H1 (cell line): ENCODE results near the gene SOBP. TPM values are rescaled to one million over a fixed set of nuclear protein-coding genes. Genes with fewer than 3 reads are reported as not detected.

ENCODE experiments used
- CTCF ChIA-PET: fragments of 300-600 bp; sonication (Branson Sonifier 250); formaldehyde crosslinking; loops from one replicate; lab custom pipeline; 2021; ENCODE audit not compliant: partially characterized antibody; lab: Charles Lee
- POLR2A ChIA-PET: fragments of 300-600 bp; sonication (Branson Sonifier 250); formaldehyde crosslinking; loops from one replicate; lab custom pipeline; 2021; ENCODE audit warnings: inconsistent platforms; ENCODE audit not compliant: partially characterized antibody; lab: Charles Lee
- DNase-seq, 2 experiments: peaks; one replicate each; pipeline versions ENCODE4 v3.0.0 to v3.0.0-alpha.2; 2010 to 2022; ENCODE audit warnings: low spot score in 2 of 2, low read depth in 1 of 2, mixed read lengths in 1 of 2
- FAIRE-seq: peaks from 2 replicates; lab custom pipeline; 2011; peaks lifted over from hg19 to GRCh38; lab: Jason Lieb, UNC
- H2AFZ ChIP-seq: 2 replicates; pipeline ENCODE4 v1.8.1; 2012; ENCODE audit warnings: low read length, inconsistent platforms
- H2AK5ac ChIP-seq: 2 replicates; pipeline ENCODE4 v1.6.1; 2013; ENCODE audit warnings: low read depth, low read length
- H2BK120ac ChIP-seq: replicated peaks from 2 replicates; pipeline ENCODE3; 2013; ENCODE audit warnings: low read depth, low read length, inconsistent platforms
- H2BK12ac ChIP-seq: 2 replicates; pipeline ENCODE4 v1.6.1; 2013; ENCODE audit warnings: low read depth, low read length
- H2BK15ac ChIP-seq: 2 replicates; pipeline ENCODE4 v1.6.1; 2013; ENCODE audit warnings: low read length
- H2BK20ac ChIP-seq: 2 replicates; pipeline ENCODE4 v1.6.1; 2013; ENCODE audit warnings: low read length
- H2BK5ac ChIP-seq: 2 replicates; pipeline ENCODE4 v1.6.1; 2013; ENCODE audit warnings: low read depth, low read length
- H3K14ac ChIP-seq: 2 replicates; pipeline ENCODE4 v1.6.1; 2013; ENCODE audit warnings: inconsistent platforms; ENCODE audit not compliant: insufficient read length
- H3K18ac ChIP-seq: 2 replicates; pipeline ENCODE4 v1.6.1; 2013; ENCODE audit warnings: low read length; ENCODE audit errors: extremely low read depth
- H3K23ac ChIP-seq: 2 replicates; pipeline ENCODE4 v1.6.1; 2013; ENCODE audit warnings: inconsistent platforms; ENCODE audit not compliant: insufficient read length
- H3K23me2 ChIP-seq: 2 replicates; pipeline ENCODE4 v1.6.1; 2013; ENCODE audit warnings: low read depth, low read length
- H3K27ac ChIP-seq: 2 replicates; pipeline ENCODE4 v1.6.1; 2011; ENCODE audit warnings: low read depth, low read length, inconsistent platforms
- H3K27me3 ChIP-seq, 4 experiments: replicated peaks in 1 of 4; 1 replicate in 1 of 4; 2 replicates in 3 of 4; pipeline versions ENCODE4 v1.6.1 to v1.8.1; 2011 to 2013; ENCODE audit warnings: low read length in 3 of 4, mild to moderate bottlenecking in 3 of 4, inconsistent platforms in 2 of 4, mixed read lengths in 2 of 4, moderate library complexity in 1 of 4; ENCODE audit not compliant: control insufficient read depth in 3 of 4, insufficient read depth in 3 of 4; ENCODE audit errors: extremely low read depth in 1 of 4
- H3K36me3 ChIP-seq, 4 experiments: 2 replicates each; pipeline versions ENCODE4 v1.6.1 to v1.8.1; 2011 to 2013; ENCODE audit warnings: mild to moderate bottlenecking in 4 of 4, low read length in 3 of 4, moderate library complexity in 2 of 4, control low read depth in 1 of 4, inconsistent platforms in 1 of 4; ENCODE audit not compliant: insufficient read depth in 4 of 4, control insufficient read depth in 2 of 4
- H3K4ac ChIP-seq: replicated peaks from 2 replicates; pipeline ENCODE3; 2013; ENCODE audit warnings: low read length, low read depth, mixed read lengths, inconsistent platforms; ENCODE audit not compliant: insufficient read length
- H3K4me1 ChIP-seq, 4 experiments: replicated peaks in 1 of 4; 1 replicate in 1 of 4; 2 replicates in 3 of 4; pipeline versions ENCODE4 v1.6.1 to v1.8.1; 2011 to 2013; ENCODE audit warnings: low read length in 3 of 4, inconsistent platforms in 2 of 4, mixed read lengths in 1 of 4; ENCODE audit not compliant: insufficient read depth in 4 of 4, control insufficient read depth in 3 of 4
- H3K4me2 ChIP-seq, 2 experiments: 2 replicates each; pipeline versions ENCODE4 v1.6.1 to v1.8.1; 2011 to 2013; ENCODE audit warnings: low read depth in 2 of 2, low read length in 2 of 2, control low read depth in 1 of 2, inconsistent platforms in 1 of 2, mild to moderate bottlenecking in 1 of 2; ENCODE audit not compliant: insufficient read depth in 1 of 2
- H3K4me3 ChIP-seq, 4 experiments: fragments of 200-600, 300-600 bp in 1 of 4; sonication (generic), shearing (Covaris generic), sonication (Bioruptor Twin) in 1 of 4; 2 replicates each; pipeline versions ENCODE4 v1.5.1 to v1.8.1; 2011 to 2016; ENCODE audit warnings: low read length in 4 of 4, low read depth in 3 of 4, control low read depth in 2 of 4, inconsistent platforms in 2 of 4, mild to moderate bottlenecking in 2 of 4, mixed read lengths in 1 of 4, moderate library complexity in 1 of 4; ENCODE audit not compliant: insufficient read depth in 2 of 4; ENCODE audit errors: extremely low read depth in 1 of 4
- H3K56ac ChIP-seq: replicated peaks from 2 replicates; pipeline ENCODE3; 2013; ENCODE audit warnings: low read depth, mild to moderate bottlenecking, mixed read lengths, low read length, inconsistent platforms; ENCODE audit not compliant: insufficient read length
- H3K79me1 ChIP-seq: 2 replicates; pipeline ENCODE4 v1.6.1; 2013; ENCODE audit warnings: low read depth, low read length, control low read depth
- H3K79me2 ChIP-seq, 2 experiments: 2 replicates each; pipeline versions ENCODE4 v1.6.1 to v1.8.1; 2012 to 2013; ENCODE audit warnings: low read length in 2 of 2, mild to moderate bottlenecking in 2 of 2, inconsistent platforms in 1 of 2; ENCODE audit not compliant: insufficient read depth in 2 of 2, control insufficient read depth in 1 of 2
- H3K9ac ChIP-seq, 4 experiments: replicated peaks in 1 of 4; 1 replicate in 1 of 4; 2 replicates in 3 of 4; pipeline versions ENCODE4 v1.6.1 to v1.8.1; 2011 to 2013; ENCODE audit warnings: low read depth in 3 of 4, low read length in 3 of 4, control low read depth in 2 of 4, mild to moderate bottlenecking in 2 of 4, moderate library complexity in 2 of 4, inconsistent platforms in 1 of 4; ENCODE audit errors: extremely low read depth in 1 of 4
- H3K9me3 ChIP-seq, 2 experiments: 2 replicates each; pipeline versions ENCODE4 v1.6.1 to v1.8.1; 2012 to 2013; ENCODE audit warnings: mild to moderate bottlenecking in 2 of 2, moderate library complexity in 2 of 2, control low read depth in 1 of 2, inconsistent platforms in 1 of 2, low read depth in 1 of 2, low read length in 1 of 2, mixed read lengths in 1 of 2; ENCODE audit not compliant: insufficient read depth in 2 of 2
- H4K20me1 ChIP-seq, 2 experiments: replicated peaks in 1 of 2; 2 replicates each; pipeline versions ENCODE3 to v1.8.1; 2011 to 2013; ENCODE audit warnings: inconsistent platforms in 2 of 2, low read length in 2 of 2, mild to moderate bottlenecking in 1 of 2; ENCODE audit not compliant: insufficient read depth in 2 of 2, control insufficient read depth in 1 of 2
- H4K5ac ChIP-seq: 2 replicates; pipeline ENCODE4 v1.6.1; 2013; ENCODE audit warnings: low read length, low read depth, mixed read lengths, inconsistent platforms; ENCODE audit not compliant: insufficient read length
- H4K8ac ChIP-seq: 2 replicates; pipeline ENCODE4 v1.8.0; 2013; ENCODE audit warnings: mild to moderate bottlenecking, moderate library complexity, low read length, inconsistent platforms; ENCODE audit not compliant: insufficient read depth; ENCODE audit errors: extremely low read depth
- H4K91ac ChIP-seq: replicated peaks from 2 replicates; pipeline ENCODE3; 2013; ENCODE audit warnings: low read length, mixed read lengths, inconsistent platforms; ENCODE audit not compliant: insufficient read length
- RAD21 ChIP-seq, 2 experiments: IDR thresholded peaks in 1 of 2; conservative IDR thresholded peaks in 1 of 2; 2 replicates each; pipeline ENCODE4 v1.6.1; 2011; ENCODE audit warnings: low read depth in 2 of 2, low read length in 2 of 2, improper control_type of control experiment in 1 of 2, inconsistent platforms in 1 of 2, mild to moderate bottlenecking in 1 of 2, moderate library complexity in 1 of 2
- SIX5 ChIP-seq: IDR thresholded peaks from 2 replicates; pipeline ENCODE4 v1.6.1; 2011; ENCODE audit warnings: mild to moderate bottlenecking, low read depth, low read length
- SRF ChIP-seq: IDR thresholded peaks from 2 replicates; pipeline ENCODE4 v1.6.1; 2011; ENCODE audit warnings: mild to moderate bottlenecking, low read depth, low read length, moderate library complexity
- TAF1 ChIP-seq: IDR thresholded peaks from 2 replicates; pipeline ENCODE4 v1.6.1; 2011; ENCODE audit warnings: mild to moderate bottlenecking, low read depth, low read length
- WGBS, 2 experiments: shearing (Covaris generic) in 1 of 2; methylation state at CpG; one replicate each; pipeline versions ENCODE4 v1.1.6 to v1.1.7; 2013 to 2015; ENCODE audit warnings: low lambda C conversion rate in 2 of 2, mixed read lengths in 2 of 2, inconsistent platforms in 1 of 2, low coverage in 1 of 2, missing lambda C conversion rate in 1 of 2; ENCODE audit not compliant: insufficient replicate concordance in 2 of 2, insufficient coverage in 1 of 2, insufficient read length in 1 of 2; ENCODE audit errors: extremely low coverage in 1 of 2, missing lambda C conversion rate in 1 of 2; 5-methylcytosine and 5-hydroxymethylcytosine counted together
- polyA plus RNA-seq, 7 experiments: library from polyadenylated mRNA; depleted of rRNA in 3 of 7; stranded (reverse) in 5 of 7; unstranded in 2 of 7; fragments of >200 nt in 5 of 7; fragments of 200-250 nt in 2 of 7; gene quantifications; 1 replicate in 5 of 7; 2 replicates in 1 of 7; 4 replicates in 1 of 7; pipeline versions ENCODE4 v1.2.1 to v1.2.3, GENCODE V29; 2011 to 2013; ENCODE audit warnings: missing spikeins in 2 of 7, mixed read lengths in 2 of 7
- total RNA-seq: library from RNA; stranded (reverse); fragmentation: NEBNext Ultra II Directional; extraction: Animal tissue kit (Norgen Biotek cat#: 25700); gene quantifications from 2 replicates; pipeline ENCODE4 v1.2.1, GENCODE V29; 2021

Gene SOBP
- total and polyA plus RNA-seq, 2 of the 8 experiments (the other 6 are each of a cell fraction or from before 2014, with no cell fraction given), result 0.45 to 6.2 TPM

GRCh38 chr6:107546691-107547450 lies 57.0 kb downstream of the SOBP start:
- Histone ChIP-seq H3K9ac (no peak overlapping the region), H3K4me2 (no peak overlapping the region), H4K5ac (no peak overlapping the region), H3K23me2 (no peaks in the 10 kb centered on the region), H3K79me2 (no peaks in the 10 kb centered on the region), H3K14ac (no peak overlapping the region), H3K9me3 (no peaks in the 10 kb centered on the region), H3K18ac (no peak overlapping the region), H3K56ac (no peak overlapping the region), H3K27me3 (no peaks in the 10 kb centered on the region), H2BK5ac (no peak overlapping the region), H3K36me3 (no peaks in the 10 kb centered on the region; a peak in 2 of 8 replicates), H3K79me1 (no peaks in the 10 kb centered on the region; the same call in 1 of the 2 replicates), H3K4me1 (no peaks in the 10 kb centered on the region), H3K27ac (no peak overlapping the region), H2BK20ac (no peak overlapping the region), H2AFZ (no peak overlapping the region), H2BK12ac (no peak overlapping the region), H4K20me1 (no peaks in the 10 kb centered on the region), H4K8ac (no peak overlapping the region), H2BK120ac (no peak overlapping the region), H2AK5ac (no peak overlapping the region), H3K23ac (no peak overlapping the region), H3K4ac (no peak overlapping the region), H3K4me3 (no peak overlapping the region), H2BK15ac (no peak overlapping the region), H4K91ac (no peak overlapping the region)
- TF ChIP-seq TAF1 (no peak), RAD21 (IDR thresholded peaks at IDR 0.05 in 1 of 2, conservative IDR thresholded peaks at IDR 0.05 in 1 of 2; ENCODE audit: low read depth in 2 of 2, low read length in 2 of 2) (no peak), SIX5 (no peak), SRF (no peak)
- FAIRE-seq (no peak), DNase-seq (no peak)
- WGBS, 2 experiments, result 67% methylated on average over 6 of the region's 6 CpGs; no CpG with 5 or more reads in 1 of the 2 experiments
- CTCF ChIA-PET, result no interaction called here
- POLR2A ChIA-PET, result no interaction called here
